Embryonic facial prominence (tissue), 1 donor: ENCODE measurements around the gene TBCE.
"Not testable (repeated sequence)": the region's sequence is repeated elsewhere in the genome, so short reads cannot be mapped to it uniquely, and the experiment has no call there.

Source experiments
- DNase-seq: peaks from one replicate; pipeline ENCODE4 v3.0.0-alpha.2; 2016; ENCODE audit errors: extremely low spot score

TBCE gene

GRCh38 chr1:235357485-235358373, 9.5 kb upstream of the TBCE start:
- no peak for DNase-seq

- no peak for DNase-seq
These were observed 8.3 kb upstream of the TBCE start for GRCh38 chr1:235358899-235359298.

GRCh38 chr1:235364189-235364588, 3.0 kb upstream of the TBCE start:
- not testable (repeated sequence) for DNase-seq

GRCh38 chr1:235366286-235366685, 941 bp upstream of the TBCE start:
- DNase-seq, result no peak

- DNase-seq, result no peak
These were observed 1.2 kb downstream of the TBCE start for GRCh38 chr1:235368428-235368827.

- no peak for DNase-seq
These were observed 2.6 kb downstream of the TBCE start for GRCh38 chr1:235369802-235370201.

- DNase-seq, result no peak
These were observed 8.8 kb downstream of the TBCE start for GRCh38 chr1:235375919-235376605.

GRCh38 chr1:235378134-235378735, 11.0 kb downstream of the TBCE start:
- not testable (repeated sequence) for DNase-seq

GRCh38 chr1:235381955-235382739, 14.9 kb downstream of the TBCE start:
- not testable (repeated sequence) for DNase-seq

GRCh38 chr1:235385633-235386032, 18.4 kb downstream of the TBCE start:
- not testable (repeated sequence) for DNase-seq

GRCh38 chr1:235391874-235392273, 24.6 kb downstream of the TBCE start:
- no peak for DNase-seq

- DNase-seq, result no peak
These were observed 30.5 kb downstream of the TBCE start for GRCh38 chr1:235397733-235398132.

- no peak for DNase-seq
These were observed 32.4 kb downstream of the TBCE start for GRCh38 chr1:235399661-235400060.

- no peak for DNase-seq
These were observed 34.0 kb downstream of the TBCE start for GRCh38 chr1:235401251-235401650.

- no peak for DNase-seq
These were observed 35.4 kb downstream of the TBCE start for GRCh38 chr1:235402457-235403200.

- no peak for DNase-seq
These were observed 36.4 kb downstream of the TBCE start for GRCh38 chr1:235403593-235403992.

- no peak for DNase-seq
These were observed 37.0 kb downstream of the TBCE start for GRCh38 chr1:235404190-235404589.

- DNase-seq, result no peak
These were observed 40.2 kb downstream of the TBCE start for GRCh38 chr1:235407419-235407818.

GRCh38 chr1:235408503-235408960, 41.3 kb downstream of the TBCE start:
- DNase-seq, result no peak

- no peak for DNase-seq
These were observed 42.0 kb downstream of the TBCE start for GRCh38 chr1:235409042-235409820.
